Lower leg skin (tissue), 4 donors: Measurements from ENCODE around the gene TIPARP. TPM values are rescaled to one million over a fixed set of nuclear protein-coding genes. Genes with fewer than 3 reads are reported as not detected.

ENCODE experiments used
- DNase-seq, 2 donors: peaks; one replicate each; pipeline ENCODE4 v3.0.0-alpha.2; 2019; ENCODE audit warnings: low spot score in 2 of 2
- H3K4me3 ChIP-seq: fragments of 200-600 bp; sonication (generic); 2 replicates; pipeline ENCODE4 v1.5.1; 2017; ENCODE audit warnings: mild to moderate bottlenecking, low read depth; ENCODE audit not compliant: poor library complexity, severe bottlenecking
- POLR2A ChIP-seq, 2 donors: fragments of 450-650 bp; IDR thresholded peaks; one replicate each; pipeline ENCODE4 v1.6.1; 2016 to 2017; ENCODE audit warnings: antibody characterized with exemption in 2 of 2, mild to moderate bottlenecking in 1 of 2, moderate library complexity in 1 of 2
- WGBS, 2 donors: methylation state at CpG; one replicate each; pipeline ENCODE4 v1.1.5; 2018; 5-methylcytosine and 5-hydroxymethylcytosine counted together
- intact Hi-C: fragments of 100-400 bp; cut with DNase I; formaldehyde crosslinking; loops from one replicate; pipeline ENCODE4 v1.15.0; 2023; ENCODE audit warnings: low total_unique reads
- total RNA-seq, 4 donors: library from RNA; depleted of rRNA; stranded (reverse); fragments of >200 nt; gene quantifications; one replicate each; pipeline ENCODE4 v1.1.0, GENCODE V29; 2016
- TF ChIP-seq, protein P1 (sequence below), 3 donors: fragments of 450-650 bp; IDR thresholded peaks; one replicate each; pipeline ENCODE4 v1.5.1; 2016; ENCODE audit warnings: antibody characterized with exemption in 3 of 3, mild to moderate bottlenecking in 3 of 3, moderate library complexity in 2 of 3

Gene TIPARP
- total RNA-seq, 4 donors from 2014 or later = 59.1 to 70.3 (median 68.5) TPM

- H3K4me3 ChIP-seq = no peak overlapping the region
Measured at GRCh38 chr3:156635973-156636372, 38.4 kb upstream of the TIPARP start.

DNA sequence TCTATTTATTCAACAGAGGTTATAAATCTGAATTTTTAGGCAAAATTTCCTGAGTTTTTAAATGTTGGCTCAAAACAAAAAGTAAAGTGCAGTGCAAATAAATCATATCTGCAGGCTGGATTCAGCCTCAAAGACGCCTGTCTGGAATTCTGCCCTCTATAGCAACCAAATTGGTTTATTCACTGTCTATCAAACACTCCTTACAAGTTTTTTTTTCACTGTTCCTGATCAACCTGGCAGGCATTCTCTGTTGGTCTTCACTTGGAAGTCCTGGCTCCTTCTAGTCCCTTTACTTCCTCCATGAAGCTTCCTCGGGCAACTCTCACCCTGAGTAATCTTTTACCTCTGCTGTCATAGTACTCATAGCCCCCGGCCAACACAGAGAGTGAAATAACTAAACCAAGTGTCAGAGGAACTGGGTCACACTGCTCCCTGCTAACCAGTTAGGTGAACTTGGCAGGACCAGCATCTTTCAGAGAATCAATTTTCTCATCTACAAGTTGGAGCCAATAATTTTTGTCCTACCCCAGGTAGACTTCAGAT is 36.8 kb upstream of the TIPARP start:
- H3K4me3 ChIP-seq = no peak overlapping the region
- intact Hi-C loops = no loop called here
- TF ChIP-seq, protein P1, sequence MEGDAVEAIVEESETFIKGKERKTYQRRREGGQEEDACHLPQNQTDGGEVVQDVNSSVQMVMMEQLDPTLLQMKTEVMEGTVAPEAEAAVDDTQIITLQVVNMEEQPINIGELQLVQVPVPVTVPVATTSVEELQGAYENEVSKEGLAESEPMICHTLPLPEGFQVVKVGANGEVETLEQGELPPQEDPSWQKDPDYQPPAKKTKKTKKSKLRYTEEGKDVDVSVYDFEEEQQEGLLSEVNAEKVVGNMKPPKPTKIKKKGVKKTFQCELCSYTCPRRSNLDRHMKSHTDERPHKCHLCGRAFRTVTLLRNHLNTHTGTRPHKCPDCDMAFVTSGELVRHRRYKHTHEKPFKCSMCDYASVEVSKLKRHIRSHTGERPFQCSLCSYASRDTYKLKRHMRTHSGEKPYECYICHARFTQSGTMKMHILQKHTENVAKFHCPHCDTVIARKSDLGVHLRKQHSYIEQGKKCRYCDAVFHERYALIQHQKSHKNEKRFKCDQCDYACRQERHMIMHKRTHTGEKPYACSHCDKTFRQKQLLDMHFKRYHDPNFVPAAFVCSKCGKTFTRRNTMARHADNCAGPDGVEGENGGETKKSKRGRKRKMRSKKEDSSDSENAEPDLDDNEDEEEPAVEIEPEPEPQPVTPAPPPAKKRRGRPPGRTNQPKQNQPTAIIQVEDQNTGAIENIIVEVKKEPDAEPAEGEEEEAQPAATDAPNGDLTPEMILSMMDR (IDR thresholded peaks at IDR 0.05) = no peak
- no peak for TF ChIP-seq POLR2A (IDR thresholded peaks at IDR 0.05)
- 25% methylated on average over 3 of the region's 3 CpGs for WGBS, 2 donors
- no peak for DNase-seq

More at GRCh38 chr3:156635973-156636372, 38.4 kb upstream of the TIPARP start:
- TF ChIP-seq POLR2A (IDR thresholded peaks at IDR 0.05) = no peak
- TF ChIP-seq, protein P1 (IDR thresholded peaks at IDR 0.05) = no peak
- no peak for DNase-seq
- intact Hi-C loops = no loop called here
- WGBS, 2 donors = 71 to 87% methylated on average over 3 of the region's 3 CpGs

- H3K4me3 ChIP-seq = no peak overlapping the region
- no peak for DNase-seq
- intact Hi-C loops = no loop called here
- WGBS, 2 donors = 70 to 75% methylated on average over 4 of the region's 4 CpGs
- TF ChIP-seq, protein P1 (IDR thresholded peaks at IDR 0.05) = no peak
- no peak for TF ChIP-seq POLR2A (IDR thresholded peaks at IDR 0.05)
Measured at GRCh38 chr3:156638271-156638670, 36.1 kb upstream of the TIPARP start.

- intact Hi-C loops = loop anchor here (1.0 kb wide), 1 partner anchor 11 kb away; no protein-coding TSS in a partner anchor
- H3K4me3 ChIP-seq = no peak overlapping the region
- TF ChIP-seq POLR2A (IDR thresholded peaks at IDR 0.05) = no peak
- TF ChIP-seq, protein P1 (IDR thresholded peaks at IDR 0.05) = no peak
- no peak for DNase-seq
Measured at GRCh38 chr3:156639414-156640023, 34.9 kb upstream of the TIPARP start.

GRCh38 chr3:156641618-156641975 is 32.8 kb upstream of the TIPARP start:
- WGBS, 2 donors = 0 to 96% methylated on average over 1 of the region's 1 CpG
- intact Hi-C loops = no loop called here
- TF ChIP-seq, protein P1 (IDR thresholded peaks at IDR 0.05) = no peak
- TF ChIP-seq POLR2A (IDR thresholded peaks at IDR 0.05) = no peak

More at GRCh38 chr3:156641618-156641975, 32.8 kb upstream of the TIPARP start:
- no peak for DNase-seq
- no peak overlapping the region for H3K4me3 ChIP-seq
